K562 (cell line): ENCODE measurements around the gene HIP1R. TPM values are rescaled to one million over a fixed set of nuclear protein-coding genes. Genes with fewer than 3 reads are reported as not detected.

Experiments used
- ATAC-seq: fragments of 200-7000 bp; cut with Tn5 transposase; 3 replicates; pipeline ENCODE4 v1.9.1; 2020; ENCODE audit warnings: moderate library complexity
- BruUV-seq: library from RNA; stranded (reverse); fragments of 400-500 nt; replicated peaks from 2 replicates; lab custom pipeline; 2021; lab: Mats Ljungman, UMichigan
- CTCF ChIA-PET: fragments of 300-600 bp; formaldehyde crosslinking; extraction: SDS; loops from one replicate; lab custom pipeline; 2021; ENCODE audit warnings: low intra/inter-chr PET ratio; lab: Yijun Ruan, JAX
- POLR2A ChIA-PET: fragments of 300-600, 350-650 bp; sonication (Branson Sonifier 250); formaldehyde crosslinking; extraction: SDS; loops from one replicate; lab custom pipeline; 2021; ENCODE audit warnings: antibody characterized with exemption, inconsistent platforms; lab: Yijun Ruan, JAX
- DNase-seq, 4 experiments: peaks; one replicate each; pipeline versions ENCODE4 v3.0.0 to v3.0.0-alpha.2; 2011 to 2018; ENCODE audit warnings: low spot score in 3 of 4, mixed read lengths in 3 of 4; ENCODE audit errors: extremely low read depth in 1 of 4
- FAIRE-seq: peaks from 2 replicates; lab custom pipeline; 2011; peaks lifted over from hg19 to GRCh38; lab: Jason Lieb, UNC
- H2AFZ ChIP-seq: 2 replicates; pipeline ENCODE4 v1.6.0; 2011; ENCODE audit warnings: low read depth, low read length, control low read depth, inconsistent platforms
- H3K27ac ChIP-seq: fragments of 200-600 bp; 3 replicates; pipeline ENCODE4 v1.8.0; 2011; ENCODE audit warnings: low read depth, mild to moderate bottlenecking, control low read depth, inconsistent platforms, low read length, moderate library complexity, mixed read lengths; ENCODE audit errors: extremely low read depth
- H3K27me3 ChIP-seq, 2 experiments: fragments of 300-600 bp in 1 of 2; 2 replicates in 1 of 2; 3 replicates in 1 of 2; pipeline versions ENCODE4 v1.6.0 to v1.8.0; 2011; ENCODE audit warnings: inconsistent platforms in 2 of 2, low read length in 2 of 2, mild to moderate bottlenecking in 1 of 2, mixed read lengths in 1 of 2, moderate library complexity in 1 of 2; ENCODE audit not compliant: control insufficient read depth in 2 of 2, insufficient read depth in 2 of 2
- H3K36me3 ChIP-seq: fragments of 300-600 bp; 3 replicates; pipeline ENCODE4 v1.8.0; 2011; ENCODE audit warnings: mild to moderate bottlenecking, low read length, inconsistent platforms; ENCODE audit not compliant: control insufficient read depth, insufficient read depth
- H3K4me1 ChIP-seq, 2 experiments: fragments of 200-600 bp in 1 of 2; replicated peaks in 1 of 2; 2 replicates in 1 of 2; 3 replicates in 1 of 2; pipeline versions ENCODE4 v1.5.1 to v1.8.0; 2011; ENCODE audit warnings: inconsistent platforms in 2 of 2, low read length in 2 of 2, mild to moderate bottlenecking in 1 of 2, mixed read lengths in 1 of 2, moderate library complexity in 1 of 2; ENCODE audit not compliant: control insufficient read depth in 2 of 2, insufficient read depth in 2 of 2
- H3K4me2 ChIP-seq: 2 replicates; pipeline ENCODE4 v1.6.1; 2011; ENCODE audit warnings: low read length, control low read depth, inconsistent platforms, mixed read lengths; ENCODE audit not compliant: insufficient read depth
- H3K4me3 ChIP-seq: fragments of 200-600 bp; sonication (generic), shearing (Covaris generic); 2 replicates; pipeline ENCODE4 v1.5.1; 2016; ENCODE audit warnings: control low read depth, inconsistent platforms
- H3K79me2 ChIP-seq: fragments of 200-600 bp; 3 replicates; pipeline ENCODE4 v1.8.0; 2011; ENCODE audit warnings: low read length, inconsistent platforms; ENCODE audit not compliant: control insufficient read depth, insufficient read depth
- H3K9ac ChIP-seq, 2 experiments: 2 replicates each; pipeline versions ENCODE4 v1.6.0 to v1.6.1; 2011; ENCODE audit warnings: low read depth in 2 of 2, low read length in 2 of 2, control low read depth in 1 of 2, inconsistent platforms in 1 of 2, mild to moderate bottlenecking in 1 of 2, mixed read lengths in 1 of 2; ENCODE audit not compliant: insufficient read depth in 1 of 2
- H3K9me1 ChIP-seq: one replicate; pipeline ENCODE4 v1.6.0; 2011; ENCODE audit warnings: inconsistent platforms, mild to moderate bottlenecking, low read length, moderate library complexity; ENCODE audit not compliant: control insufficient read depth, insufficient read depth
- H3K9me3 ChIP-seq: replicated peaks from 2 replicates; pipeline ENCODE4 v1.5.1; 2011; ENCODE audit warnings: low read depth, low read length, inconsistent platforms; ENCODE audit not compliant: control insufficient read depth, insufficient read depth
- H4K20me1 ChIP-seq: replicated peaks from 2 replicates; pipeline ENCODE4 v1.6.1; 2011; ENCODE audit warnings: low read length, inconsistent platforms, mixed read lengths; ENCODE audit not compliant: control insufficient read depth, insufficient read depth
- ARID1B ChIP-seq: fragments of 450-650 bp; IDR thresholded peaks from 2 replicates; pipeline ENCODE4 v1.6.1; 2016; ENCODE audit warnings: antibody characterized with exemption, mild to moderate bottlenecking, inconsistent platforms
- BRF1 ChIP-seq: IDR thresholded peaks from 3 replicates; pipeline ENCODE4 v1.6.1; 2011; ENCODE audit warnings: borderline replicate concordance, mild to moderate bottlenecking; ENCODE audit not compliant: insufficient read length; ENCODE audit errors: extremely low read depth
- CBFA2T2 ChIP-seq: fragments of 450-650 bp; conservative IDR thresholded peaks from 2 replicates; pipeline ENCODE4 v1.6.1; 2017; ENCODE audit warnings: mild to moderate bottlenecking
- CBFA2T3 ChIP-seq: fragments of 450-650 bp; IDR thresholded peaks from 2 replicates; pipeline ENCODE4 v1.6.1; 2017
- MAFG ChIP-seq: fragments of 450-650 bp; conservative IDR thresholded peaks from 2 replicates; pipeline ENCODE4 v1.6.1; 2016; ENCODE audit warnings: missing genetic modification characterization, missing compliant biosample characterization
- NCOR1 ChIP-seq: fragments of 450-650 bp; IDR thresholded peaks from 2 replicates; pipeline ENCODE4 v1.6.1; 2016; ENCODE audit warnings: mild to moderate bottlenecking, moderate library complexity
- TAL1 ChIP-seq: fragments of 450-650 bp; IDR thresholded peaks from 2 replicates; pipeline ENCODE4 v1.6.1; 2016; ENCODE audit warnings: mild to moderate bottlenecking
- TCF3 ChIP-seq: sonication (generic); formaldehyde crosslinking; IDR thresholded peaks from 2 replicates; pipeline ENCODE4 v1.4.0; 2020; ENCODE audit warnings: mild to moderate bottlenecking, missing genetic modification reagents
- TEAD4 ChIP-seq, 2 experiments: sonication (generic) in 1 of 2; formaldehyde crosslinking in 1 of 2; IDR thresholded peaks; 2 replicates each; pipeline versions ENCODE4 v1.6.1 to v1.8.0; 2012 to 2022; ENCODE audit warnings: borderline replicate concordance in 1 of 2, inconsistent platforms in 1 of 2, low read length in 1 of 2, mild to moderate bottlenecking in 1 of 2, missing genetic modification reagents in 1 of 2
- ZNF584 ChIP-seq: fragments of 200-800 bp; sonication (Bioruptor generic); IDR thresholded peaks from 2 replicates; pipeline ENCODE4 v1.6.1; 2016; ENCODE audit warnings: low read depth, mild to moderate bottlenecking, missing genetic modification characterization, missing compliant biosample characterization
- WGBS: fragments of 100-300 bp; shearing (Covaris generic); methylation state at CpG from one replicate; pipeline ENCODE4 v1.1.6; 2016; ENCODE audit warnings: low coverage, mixed read lengths; ENCODE audit not compliant: insufficient coverage; ENCODE audit errors: missing lambda C conversion rate; 5-methylcytosine and 5-hydroxymethylcytosine counted together
- in situ Hi-C: fragments of 300-500 bp; cut with MboI; formaldehyde crosslinking; loops from 4 replicates; pipeline ENCODE4 v1.15.0; 2018; ENCODE audit warnings: inconsistent platforms, mixed read lengths
- intact Hi-C: fragments of 100-400 bp; cut with micrococcal nuclease; formaldehyde crosslinking; loops from 2 replicates; pipeline ENCODE4 v1.14.2; 2022
- polyA plus RNA-seq, 8 experiments: library from polyadenylated mRNA; depleted of rRNA in 4 of 8; stranded (reverse) in 5 of 8; unstranded in 3 of 8; fragments of >200 nt; fragmentation: Nextera tagmentation in 2 of 8; fragmentation: Illumina TruSeq in 1 of 8; extraction: Ambion mirVana in 2 of 8; extraction: Trizol in 1 of 8; gene quantifications; 2 replicates each; pipeline versions ENCODE4 v1.2.1 to v1.2.3, GENCODE V29; 2011 to 2014; ENCODE audit warnings: inconsistent platforms in 1 of 8, missing spikeins in 1 of 8
- total RNA-seq, 7 experiments: library from RNA; depleted of rRNA in 6 of 7; stranded (reverse); fragments of >200 nt in 6 of 7; fragmentation: Illumina TruSeq in 2 of 7; extraction: Trizol in 2 of 7; gene quantifications; 2 replicates each; pipeline versions ENCODE4 v1.2.1 to v1.2.3, GENCODE V29; 2011 to 2021; ENCODE audit warnings: low replicate concordance in 1 of 7
- TF ChIP-seq, protein P1 (sequence below), 2 experiments: fragments of 200-800 bp in 1 of 2; sonication (Bioruptor generic) in 1 of 2; sonication (generic) in 1 of 2; formaldehyde crosslinking in 1 of 2; IDR thresholded peaks in 1 of 2; conservative IDR thresholded peaks in 1 of 2; 2 replicates each; pipeline versions ENCODE4 v1.5.0 to v1.6.1; 2016 to 2020; ENCODE audit warnings: missing compliant biosample characterization in 1 of 2, missing genetic modification characterization in 1 of 2, missing genetic modification reagents in 1 of 2

HIP1R gene
- total and polyA plus RNA-seq, 9 of the 15 experiments (the other 6 are each of a cell fraction or from before 2014, with no cell fraction given), result 0.15 to 31.0 (median 14.2) TPM

GRCh38 chr12:122789637-122790036 is 45.6 kb upstream of the HIP1R start:
- Histone ChIP-seq H3K27ac (no peak overlapping the region), H3K9ac (no peak overlapping the region)
- in situ Hi-C loops, result loop anchor here (5.0 kb wide), 1 partner anchor 168 kb away; no protein-coding TSS in a partner anchor
- TF ChIP-seq TCF3 (CRISPR knock-in tag) (peak; percentile 68), MAFG (tag) (no peak), ARID1B (peak; percentile 49; the same call in 1 of the 2 replicates), ZNF584 (CRISPR knock-in tag) (no peak), TEAD4 (IDR thresholded peaks at IDR 0.05; ENCODE audit: low read length) (peak; percentile 61), TEAD4 (CRISPR knock-in tag; IDR thresholded peaks at IDR 0.05; ENCODE audit: borderline replicate concordance) (no peak), TAL1 (0 out of 2 replicates have a peak, but pooled peaks have one; percentile 19), NCOR1 (peak; percentile 23; the same call in 1 of the 2 replicates), BRF1 (no peak), CBFA2T3 (peak; percentile 52), CBFA2T2 (peak; percentile 33; the same call in 1 of the 2 replicates)
- TF ChIP-seq, protein P1, sequence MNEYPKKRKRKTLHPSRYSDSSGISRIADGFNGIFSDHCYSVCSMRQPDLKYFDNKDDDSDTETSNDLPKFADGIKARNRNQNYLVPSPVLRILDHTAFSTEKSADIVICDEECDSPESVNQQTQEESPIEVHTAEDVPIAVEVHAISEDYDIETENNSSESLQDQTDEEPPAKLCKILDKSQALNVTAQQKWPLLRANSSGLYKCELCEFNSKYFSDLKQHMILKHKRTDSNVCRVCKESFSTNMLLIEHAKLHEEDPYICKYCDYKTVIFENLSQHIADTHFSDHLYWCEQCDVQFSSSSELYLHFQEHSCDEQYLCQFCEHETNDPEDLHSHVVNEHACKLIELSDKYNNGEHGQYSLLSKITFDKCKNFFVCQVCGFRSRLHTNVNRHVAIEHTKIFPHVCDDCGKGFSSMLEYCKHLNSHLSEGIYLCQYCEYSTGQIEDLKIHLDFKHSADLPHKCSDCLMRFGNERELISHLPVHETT (CRISPR knock-in tag; conservative IDR thresholded peaks at IDR 0.05 in 1 of 2, IDR thresholded peaks at IDR 0.05 in 1 of 2), result 0 out of 4 replicates have a peak, but pooled peaks of 1 of the 2 experiments have one; percentile 35
- TF ChIP-seq, all 486 proteins: peak for 8
- no peaks in the 10 kb centered on the region for H3K27me3 ChIP-seq
- no peaks in the 10 kb centered on the region for H3K36me3 ChIP-seq
- H3K4me2 ChIP-seq, result no peak overlapping the region
- intact Hi-C loops, result loop anchor here (5.0 to 10.0 kb wide), 2 partner anchors 55 to 163 kb away; no protein-coding TSS in a partner anchor
- H3K79me2 ChIP-seq, result no peaks in the 10 kb centered on the region
- BruUV-seq, result no TSS peak
- H3K4me1 ChIP-seq, result peaks cover 4 to 5% of the 10 kb centered on the region in 2 experiments; a peak in 2 of 5 replicates
- no peak overlapping the region for H2AFZ ChIP-seq
- H3K9me3 ChIP-seq, result no peaks in the 10 kb centered on the region
- H3K9me1 ChIP-seq, result no peaks in the 10 kb centered on the region
- ATAC-seq, result peak; percentile 45; the same call in 2 of the 3 replicates
- FAIRE-seq, result no peak
- WGBS, result 4% methylated on average over 5 of the region's 5 CpGs
- DNase-seq, result peak in 1 of 4 experiments; percentile 16
- H3K4me3 ChIP-seq, result no peak overlapping the region
- ChIA-PET POLR2A (interaction anchor here (0.6 to 1.4 kb wide), 5 partner anchors 10 to 31 kb away, joined by 3 to 6 read pairs (median 3); no protein-coding TSS in a partner anchor), CTCF (no interaction called here)
- no peaks in the 10 kb centered on the region for H4K20me1 ChIP-seq
